CMK (cell line): Measurements from ENCODE around the gene KRCC1.
"Not testable (repeated sequence)": the region's sequence is repeated elsewhere in the genome, so short reads cannot be mapped to it uniquely, and the experiment has no call there.

Experiments used
- DNase-seq: peaks from one replicate; pipeline ENCODE4 v3.0.0-alpha.2; 2010; ENCODE audit warnings: low read depth

Gene KRCC1

GRCh38 chr2:88074854-88075292 lies 19.3 kb upstream of the KRCC1 start:
- DNase-seq: no peak

DNA sequence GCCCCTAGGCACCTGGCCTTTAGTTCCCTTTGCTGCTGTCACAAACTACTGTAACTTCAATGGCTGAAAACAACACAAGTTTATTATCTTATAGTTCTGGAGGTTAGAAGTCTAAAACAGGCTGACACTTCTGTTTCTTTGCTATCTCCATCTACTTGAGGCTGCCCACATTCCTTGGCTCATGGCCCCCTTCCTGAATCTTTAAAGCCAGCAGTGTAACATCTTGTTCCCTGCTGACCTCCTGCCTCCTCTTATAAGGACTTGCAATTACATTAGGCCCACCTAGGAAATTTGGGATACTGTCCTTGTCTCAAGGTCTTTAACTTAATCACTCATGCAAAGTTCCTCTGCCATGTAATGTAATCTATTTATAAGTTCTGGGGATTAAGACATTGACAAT lies 18.6 kb upstream of the KRCC1 start:
- DNase-seq: no peak

DNA sequence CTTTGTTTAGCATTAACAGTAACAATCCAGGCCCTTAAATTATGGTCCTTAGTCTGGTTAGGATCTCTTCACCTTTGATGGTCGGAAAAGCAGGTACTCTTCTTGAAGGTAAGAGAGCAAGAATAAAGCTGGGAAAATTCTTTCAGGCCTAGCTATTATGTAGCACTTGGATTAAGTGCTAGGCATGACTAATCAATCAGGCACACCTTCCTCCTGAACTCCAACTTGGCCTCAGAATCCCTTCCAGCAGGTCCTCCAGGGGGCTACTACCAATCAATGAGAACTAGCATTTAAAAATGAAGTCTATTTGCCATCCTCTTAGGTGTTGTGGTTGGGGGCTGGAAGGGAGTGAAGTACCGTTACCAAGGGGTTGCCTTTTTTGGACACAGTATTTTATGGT lies 15.8 kb upstream of the KRCC1 start:
- DNase-seq: no peak

DNA sequence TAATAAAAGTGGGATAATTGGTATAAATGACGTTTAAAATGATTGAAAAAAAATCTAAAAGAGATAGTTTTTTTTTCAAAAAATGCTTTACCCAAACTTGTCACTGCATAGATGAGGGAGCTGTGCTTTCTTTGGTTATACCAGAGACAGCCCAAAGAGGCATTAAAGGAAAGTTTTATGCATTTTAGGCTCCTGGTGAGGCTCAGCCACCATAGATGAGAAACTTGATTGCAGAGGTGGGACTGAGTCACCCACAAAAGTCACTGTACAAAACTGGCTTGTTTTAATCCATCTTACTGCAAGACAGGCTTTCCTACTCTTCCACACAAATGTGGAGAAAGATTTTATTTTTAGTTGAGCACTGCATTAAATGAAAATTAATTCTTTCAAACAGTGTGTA lies 14.5 kb upstream of the KRCC1 start:
- DNase-seq: no peak

DNA sequence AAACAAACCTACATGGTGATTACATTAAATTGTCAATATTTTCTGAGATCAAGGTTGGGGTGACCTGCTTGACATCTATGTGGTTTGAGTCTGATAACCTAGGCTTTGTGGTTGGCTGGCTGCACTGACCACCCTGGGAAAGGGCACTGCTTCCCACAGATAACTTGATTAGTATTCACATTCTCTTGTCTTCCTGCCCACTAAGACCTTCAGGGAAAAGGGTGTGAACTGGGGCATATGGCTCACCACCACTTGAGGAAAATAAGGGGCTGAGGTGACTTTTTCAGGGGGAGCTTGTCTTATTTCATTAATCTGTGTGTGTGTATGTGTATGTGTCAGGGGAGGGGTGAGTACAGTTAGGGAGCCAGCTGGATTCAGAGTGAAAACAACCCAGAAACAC lies 13.5 kb upstream of the KRCC1 start:
- no peak for DNase-seq

DNA sequence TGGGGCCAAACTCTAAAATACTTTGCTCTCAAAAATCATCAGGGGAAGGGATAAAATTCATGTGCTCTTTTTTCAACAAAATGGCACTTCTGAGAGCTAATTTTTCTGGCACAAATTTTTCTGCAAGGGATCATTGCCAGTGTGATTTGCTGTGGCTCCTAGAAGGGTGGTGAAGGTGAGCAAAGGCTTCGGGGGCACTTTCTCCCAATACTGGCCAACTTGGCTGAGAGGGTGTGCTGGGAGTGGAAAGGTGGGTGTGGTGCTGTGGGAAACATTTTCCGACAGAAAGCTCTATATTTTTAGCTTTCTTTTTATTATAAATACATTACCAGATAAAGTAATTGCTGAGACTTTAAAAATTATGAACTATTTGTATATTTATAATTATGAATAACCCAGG lies 12.5 kb upstream of the KRCC1 start:
- no peak for DNase-seq

DNA sequence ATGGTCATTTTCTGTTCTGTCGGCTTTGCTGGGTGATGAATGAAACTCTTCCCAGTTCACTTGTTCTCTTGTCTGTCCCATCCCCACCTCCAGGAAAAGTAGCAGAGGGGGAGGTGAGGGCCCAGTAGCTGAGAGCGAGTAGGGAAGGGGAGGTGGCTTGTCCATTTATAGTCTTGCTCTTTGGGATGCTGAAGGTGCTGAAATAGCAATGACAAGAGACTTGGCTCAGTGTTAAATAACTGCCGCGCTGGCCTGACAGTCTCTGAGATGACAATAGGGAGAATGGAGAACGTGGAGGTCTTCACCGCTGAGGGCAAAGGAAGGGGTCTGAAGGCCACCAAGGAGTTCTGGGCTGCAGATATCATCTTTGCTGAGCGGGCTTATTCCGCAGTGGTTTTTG lies 12.0 kb upstream of the KRCC1 start, which contains the start of gene SMYD1:
TSS of gene SMYD1 (plus strand) at position 228 of the 400 bp plus-strand sequence. CDS start at position 268, 40 bp downstream.
- no peak for DNase-seq

DNA sequence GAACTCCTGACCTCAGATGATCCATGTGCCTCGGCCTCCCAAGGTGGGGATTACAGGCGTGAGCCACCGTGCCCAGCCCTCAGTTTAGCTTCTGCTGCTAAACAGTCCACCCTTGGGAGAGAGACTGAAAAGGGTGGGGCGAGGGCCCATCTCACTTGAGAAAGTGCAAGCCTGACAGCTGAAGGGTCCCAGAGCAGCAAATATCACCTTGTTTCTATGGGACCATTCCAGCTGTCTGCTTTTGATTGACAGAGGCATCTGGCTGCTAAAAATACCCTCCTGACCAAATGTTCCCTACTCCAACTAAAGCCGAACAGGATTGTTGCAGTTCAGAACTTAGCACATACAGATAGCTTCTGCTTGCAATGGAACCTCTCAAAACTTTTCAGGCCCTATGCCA lies 11.6 kb upstream of the KRCC1 start:
- DNase-seq: no peak

DNA sequence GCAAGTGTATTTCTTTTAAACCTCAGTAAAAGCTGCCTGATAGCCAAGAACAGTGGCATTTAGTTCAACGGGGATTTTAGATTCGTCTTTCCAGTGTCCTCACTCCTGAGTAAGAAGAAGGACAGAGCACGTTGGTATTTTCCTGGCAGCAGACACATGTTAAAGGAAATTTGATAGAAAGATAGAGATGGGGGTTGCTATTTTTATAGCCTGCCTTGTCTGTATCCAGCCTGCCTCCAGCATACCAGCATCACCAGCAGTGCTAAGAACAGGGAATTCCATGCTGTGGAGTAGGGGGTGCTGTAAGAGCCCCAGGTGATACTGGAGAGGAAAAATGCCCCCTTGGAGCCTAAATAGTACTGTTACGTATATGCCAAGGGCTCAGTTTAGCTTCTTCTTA lies 11.0 kb upstream of the KRCC1 start:
- no peak for DNase-seq

GRCh38 chr2:88061295-88061694 lies 5.7 kb upstream of the KRCC1 start:
- DNase-seq: no peak

DNA sequence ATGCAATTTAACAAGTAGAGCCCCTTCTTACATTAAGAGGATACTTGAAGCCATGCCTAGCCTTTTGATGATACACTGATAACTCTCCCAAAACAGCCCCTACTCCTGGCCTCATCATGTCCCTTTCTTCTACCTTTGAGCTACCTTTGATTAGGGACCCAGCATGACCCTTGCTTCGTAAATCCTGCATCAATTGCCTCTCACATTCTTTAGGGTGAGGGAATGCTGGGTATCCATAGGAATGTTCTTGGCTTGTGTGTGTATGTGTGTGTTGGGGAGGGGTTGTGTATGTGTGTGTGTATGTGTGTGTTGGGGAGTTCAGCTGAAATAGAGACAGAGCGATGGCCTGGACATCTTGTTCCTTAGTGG lies 5.3 kb upstream of the KRCC1 start:
- DNase-seq: no peak

GRCh38 chr2:88059979-88060906 lies 4.7 kb upstream of the KRCC1 start:
- DNase-seq: no peak

DNA sequence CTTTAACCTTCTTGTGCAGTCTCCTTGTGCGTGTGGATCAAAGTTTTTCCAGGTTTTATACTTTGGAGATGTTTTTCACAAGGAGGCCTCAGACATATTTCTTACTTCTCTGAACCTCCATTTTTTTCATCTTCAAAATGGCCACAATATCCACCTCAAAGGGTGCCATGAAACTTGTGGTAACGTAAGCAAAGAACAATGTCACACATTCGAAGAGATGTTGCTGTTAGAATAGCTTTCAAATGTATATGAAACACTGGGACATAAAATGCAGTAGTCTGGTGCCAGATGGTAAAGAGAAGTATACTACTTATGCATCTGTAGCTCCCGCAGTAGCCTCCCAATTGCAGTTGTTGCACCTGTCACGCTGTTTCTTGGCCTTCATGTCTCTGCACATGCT lies 2.6 kb upstream of the KRCC1 start:
- no peak for DNase-seq

DNA sequence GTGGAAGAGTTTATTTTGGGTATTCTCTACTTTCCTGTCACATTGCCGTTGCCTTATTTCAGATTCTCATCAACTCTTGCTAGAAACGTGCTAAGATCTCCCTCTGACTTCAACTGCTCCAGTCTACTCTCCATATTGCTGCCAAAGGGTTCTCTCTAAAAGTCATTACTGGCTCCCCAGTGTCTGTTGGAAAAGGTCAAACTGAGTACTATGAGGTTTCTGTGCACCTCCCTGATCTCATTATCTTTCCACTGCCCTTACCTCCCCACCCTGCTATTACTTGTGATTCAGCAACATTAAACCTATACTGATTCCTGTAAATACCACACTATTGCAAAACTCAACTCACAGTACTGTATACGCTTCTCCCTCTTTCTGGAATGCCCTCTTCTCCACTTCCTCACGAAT lies 1.9 kb upstream of the KRCC1 start:
- no peak for DNase-seq

DNA sequence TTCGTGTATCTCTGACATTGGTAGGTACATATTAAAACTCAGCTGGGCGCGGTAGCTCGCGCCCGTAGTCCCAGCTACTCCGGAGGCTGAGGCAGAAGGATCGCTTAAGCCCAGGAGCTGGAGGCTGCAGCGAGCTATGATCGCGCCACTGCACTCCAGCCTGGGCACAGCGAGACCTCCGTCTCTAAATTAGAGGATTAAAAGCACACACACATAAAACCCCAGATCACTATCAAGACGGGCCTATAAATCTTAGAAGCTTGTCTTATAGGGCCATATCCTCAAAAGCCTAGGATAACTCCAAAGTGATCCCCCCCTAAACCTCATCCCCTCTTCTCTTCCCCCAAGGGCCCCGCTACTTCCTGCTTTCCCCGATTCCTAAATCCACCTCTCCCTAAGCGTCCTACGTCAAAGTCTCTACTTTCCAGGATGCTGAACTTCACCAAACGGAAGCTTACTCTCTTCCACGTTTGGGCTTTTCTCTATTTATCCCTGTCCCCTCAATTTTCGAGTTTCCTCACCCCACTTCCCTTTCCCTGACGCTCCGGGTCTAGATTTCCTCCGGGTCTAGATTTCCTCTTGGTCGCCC lies 707 bp downstream of the KRCC1 start:
- DNase-seq: no peak

DNA sequence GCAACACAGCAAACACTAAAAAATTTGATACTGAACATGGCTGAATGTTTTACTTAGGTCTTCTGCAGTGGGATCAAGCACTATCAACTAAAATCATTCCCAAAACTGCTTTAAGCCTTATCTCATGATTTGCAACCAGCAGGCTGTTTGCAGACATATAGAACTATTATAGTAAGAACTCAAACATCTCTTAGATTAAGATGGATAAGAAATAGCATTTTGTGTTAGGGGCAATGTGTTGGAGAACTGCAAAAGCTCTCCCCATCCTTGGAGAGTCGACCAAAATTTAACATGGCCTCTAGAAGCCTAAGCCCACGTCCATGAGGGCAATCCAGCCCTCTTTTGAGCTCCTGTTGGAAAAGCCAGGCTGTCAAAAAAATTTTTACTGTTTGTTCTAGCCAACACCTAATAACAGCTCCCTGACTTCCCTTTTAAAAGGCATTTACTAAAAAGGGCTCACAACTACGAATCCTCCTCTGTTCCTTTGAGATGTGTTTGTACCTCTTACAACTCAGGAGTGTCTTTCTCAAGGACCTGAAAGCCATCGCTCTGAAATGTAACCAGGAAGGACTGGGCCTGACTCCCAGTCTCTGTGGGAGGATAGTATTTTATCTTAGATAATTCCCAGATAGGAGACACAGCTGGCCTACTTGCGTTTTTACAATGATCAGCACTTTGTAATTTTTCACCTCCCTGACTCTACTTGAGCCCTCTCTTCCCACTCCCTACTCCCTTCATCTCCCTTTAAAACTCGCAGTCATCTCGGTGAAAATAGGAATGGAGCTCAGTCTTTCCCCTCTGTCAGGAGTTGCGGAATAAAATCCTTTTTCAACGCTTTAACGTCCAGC lies 1.4 kb downstream of the KRCC1 start:
- DNase-seq: no peak

GRCh38 chr2:88053296-88053695 lies 2.3 kb downstream of the KRCC1 start:
- DNase-seq: no peak

DNA sequence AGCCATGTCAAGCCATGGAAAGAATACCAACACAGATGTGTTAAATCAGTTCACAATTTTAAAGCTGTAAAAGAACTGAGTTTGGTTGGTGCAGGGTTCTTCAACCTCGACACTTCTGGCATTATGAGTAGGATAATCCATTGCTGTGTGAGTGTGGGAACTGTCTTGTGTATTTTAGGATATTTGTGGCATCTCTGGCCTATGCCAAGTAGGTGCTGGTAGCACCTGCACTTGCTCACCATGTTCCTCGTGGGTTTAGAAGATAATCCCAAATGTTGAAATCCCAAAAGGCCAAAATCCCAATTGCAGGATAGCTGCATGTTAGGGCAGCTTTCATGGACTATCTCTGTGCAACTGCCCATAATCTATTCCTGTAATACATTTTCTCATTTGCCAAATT lies 3.8 kb downstream of the KRCC1 start:
- no peak for DNase-seq

- no peak for DNase-seq
These were observed 6.0 kb downstream of the KRCC1 start for GRCh38 chr2:88049622-88050021.

GRCh38 chr2:88048541-88048940 lies 7.0 kb downstream of the KRCC1 start:
- no peak for DNase-seq

- not testable (repeated sequence) for DNase-seq
These were observed 10.0 kb downstream of the KRCC1 start for GRCh38 chr2:88045561-88045960.

GRCh38 chr2:88042476-88042875 lies 13.1 kb downstream of the KRCC1 start:
- DNase-seq: no peak
